H54 (cell line): Measurements from ENCODE around the gene KIAA1755.

Source experiments
- DNase-seq: peaks from one replicate; pipeline ENCODE4 v3.0.0; 2011; ENCODE audit warnings: low spot score, mixed read lengths; ENCODE audit not compliant: insufficient read length
- FAIRE-seq: peaks from 3 replicates; lab custom pipeline; 2011; peaks lifted over from hg19 to GRCh38; lab: Jason Lieb, UNC
- POLR2A ChIP-seq: IDR thresholded peaks from 2 replicates; pipeline ENCODE4 v1.6.1; 2011; ENCODE audit warnings: low read depth, mild to moderate bottlenecking, low read length

Gene KIAA1755

GRCh38 chr20:38209736-38210405 is 50.7 kb downstream of the KIAA1755 start:
- DNase-seq (no peak), FAIRE-seq (peak; percentile 45)
- TF ChIP-seq POLR2A = no peak

DNA sequence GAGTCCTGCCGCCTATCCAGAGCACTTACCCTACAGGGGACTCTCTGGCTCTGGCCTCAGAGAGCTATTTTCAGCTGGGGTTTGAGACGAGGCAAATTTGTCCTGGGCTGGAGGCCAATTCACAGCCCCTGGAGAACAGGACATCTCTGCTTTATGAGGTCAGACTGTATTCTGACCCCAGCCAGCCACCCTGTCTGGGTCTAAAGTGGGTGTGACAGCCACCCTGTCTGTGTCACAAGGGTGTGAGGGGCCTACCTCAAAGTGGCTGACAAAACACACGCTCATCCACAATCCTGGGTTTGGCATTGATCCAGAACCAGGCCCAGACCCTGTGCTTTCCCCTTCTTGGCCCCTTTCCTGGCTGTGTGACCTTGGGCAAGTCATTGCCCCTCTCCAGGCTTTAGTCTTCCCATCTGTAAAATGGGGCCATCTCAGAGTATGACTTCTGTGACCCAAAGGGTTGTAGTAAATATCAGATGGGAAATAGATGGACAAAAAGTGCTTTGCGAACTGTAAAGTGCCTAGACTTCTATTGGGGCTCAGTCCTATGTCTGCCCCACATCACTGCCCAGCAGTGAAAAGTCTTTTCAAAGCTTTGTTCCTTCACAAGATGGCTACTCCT is 51.4 kb downstream of the KIAA1755 start:
- no peak for FAIRE-seq
- TF ChIP-seq POLR2A = no peak
- no peak for DNase-seq

DNA sequence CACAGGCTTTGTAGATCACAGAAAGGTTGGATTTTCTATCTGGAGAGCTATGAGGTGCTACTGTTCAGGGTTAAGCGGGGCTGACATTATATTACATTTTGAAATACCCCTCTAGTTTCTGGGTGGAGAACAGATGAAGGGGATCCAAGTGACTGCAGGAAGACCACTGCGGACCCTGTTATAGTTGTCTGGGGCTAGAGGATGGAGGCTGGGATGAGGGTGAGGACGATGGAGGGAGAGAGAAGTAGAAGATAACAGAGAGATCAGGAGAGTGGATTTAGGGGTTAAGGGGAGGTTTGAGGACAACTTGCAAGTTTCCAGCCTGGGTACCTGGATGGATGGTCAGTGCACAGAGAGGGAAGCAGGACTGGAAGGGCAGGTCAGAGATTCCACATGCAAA is 52.0 kb downstream of the KIAA1755 start:
- no peak for DNase-seq
- no peak for TF ChIP-seq POLR2A
- no peak for FAIRE-seq

GRCh38 chr20:38208088-38208487 is 52.4 kb downstream of the KIAA1755 start:
- no peak for DNase-seq
- no peak for TF ChIP-seq POLR2A

GRCh38 chr20:38207621-38208020 is 52.9 kb downstream of the KIAA1755 start:
- FAIRE-seq (no peak), DNase-seq (no peak)
- TF ChIP-seq POLR2A = no peak

More at GRCh38 chr20:38208088-38208487, 52.4 kb downstream of the KIAA1755 start:
- no peak for FAIRE-seq

DNA sequence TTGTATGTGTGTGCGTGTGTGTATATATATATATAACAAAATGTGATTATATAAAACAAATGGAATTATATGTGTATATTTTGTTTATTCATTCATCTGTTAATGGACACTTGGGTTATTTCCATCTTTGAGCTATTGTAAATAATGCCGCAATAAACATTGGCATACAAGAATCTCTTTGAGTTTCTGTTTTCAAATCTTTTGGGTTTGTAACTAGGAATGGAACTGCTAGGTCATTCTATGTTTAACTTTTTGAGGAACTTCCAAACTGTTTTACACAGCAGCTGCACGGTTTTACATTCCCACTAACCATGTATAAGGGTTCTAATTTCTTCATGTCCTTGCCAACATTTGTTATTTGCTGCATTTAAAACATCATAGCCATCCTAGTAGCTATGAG is 55.5 kb downstream of the KIAA1755 start:
- DNase-seq (no peak), FAIRE-seq (no peak)
- TF ChIP-seq POLR2A = no peak

DNA sequence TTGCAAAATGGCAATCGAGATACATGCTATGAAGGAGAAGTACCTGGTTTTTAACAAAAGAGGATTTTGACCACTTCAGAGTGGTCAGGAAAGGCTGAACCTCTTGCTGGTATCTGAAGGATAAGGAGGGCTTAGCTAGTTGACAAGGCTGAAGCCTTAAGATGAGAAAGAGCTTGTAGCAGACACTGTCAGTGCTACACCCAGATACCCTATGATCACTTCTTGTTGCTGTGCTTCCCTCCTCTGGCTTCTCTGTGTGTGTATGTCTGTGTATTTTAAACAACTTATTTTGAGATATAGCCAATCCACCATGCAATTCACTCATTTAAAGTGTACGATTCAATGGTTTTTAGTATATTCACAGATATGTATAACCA is 56.6 kb downstream of the KIAA1755 start:
- DNase-seq (no peak), FAIRE-seq (no peak)
- TF ChIP-seq POLR2A = no peak

- FAIRE-seq = no peak
- DNase-seq = no peak
- no peak for TF ChIP-seq POLR2A
These were observed 57.1 kb downstream of the KIAA1755 start for GRCh38 chr20:38203337-38203980.

DNA sequence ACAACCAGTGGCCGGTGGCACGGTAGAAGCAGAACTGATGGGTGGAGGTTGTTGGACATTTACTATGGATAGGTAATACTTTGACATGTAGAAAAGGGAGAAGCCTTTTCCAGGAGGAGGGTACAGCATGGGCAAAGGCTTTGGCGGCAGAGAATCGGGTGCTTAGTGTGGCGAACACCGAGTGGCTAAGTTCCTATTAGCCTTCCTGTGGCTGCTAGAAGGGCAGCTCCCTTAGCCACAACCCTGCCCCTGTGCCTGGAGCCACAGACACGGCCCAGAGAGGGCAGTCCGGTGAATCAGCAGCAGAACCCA is 57.6 kb downstream of the KIAA1755 start:
- no peak for TF ChIP-seq POLR2A
- DNase-seq = no peak
- FAIRE-seq = no peak

- DNase-seq (no peak), FAIRE-seq (no peak)
- TF ChIP-seq POLR2A = no peak
These were observed 58.2 kb downstream of the KIAA1755 start for GRCh38 chr20:38202153-38202981.

DNA sequence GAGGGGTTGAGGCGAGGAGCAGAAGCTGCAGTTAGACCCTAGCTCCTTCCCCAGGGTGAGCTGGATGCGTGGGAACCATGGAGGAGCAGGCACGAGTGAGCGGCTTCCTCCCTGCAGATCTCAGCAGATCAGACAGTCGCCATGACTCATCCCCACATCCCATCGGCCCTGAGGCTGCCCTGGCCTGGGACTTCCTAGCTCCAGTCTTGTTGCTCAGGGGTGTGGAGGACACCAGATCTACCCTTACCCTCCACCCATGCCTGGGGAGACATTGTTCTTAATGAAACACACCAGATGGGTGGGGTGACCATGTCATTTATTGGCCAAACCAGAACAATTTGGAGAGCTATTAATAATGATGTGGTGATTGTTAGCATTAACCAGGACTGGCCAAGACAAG is 59.2 kb downstream of the KIAA1755 start:
- DNase-seq (peak; percentile 68), FAIRE-seq (peak; percentile 30)
- TF ChIP-seq POLR2A = no peak

- DNase-seq = no peak
- TF ChIP-seq POLR2A = no peak
- FAIRE-seq = no peak
These were observed 59.9 kb downstream of the KIAA1755 start for GRCh38 chr20:38200646-38201045.

DNA sequence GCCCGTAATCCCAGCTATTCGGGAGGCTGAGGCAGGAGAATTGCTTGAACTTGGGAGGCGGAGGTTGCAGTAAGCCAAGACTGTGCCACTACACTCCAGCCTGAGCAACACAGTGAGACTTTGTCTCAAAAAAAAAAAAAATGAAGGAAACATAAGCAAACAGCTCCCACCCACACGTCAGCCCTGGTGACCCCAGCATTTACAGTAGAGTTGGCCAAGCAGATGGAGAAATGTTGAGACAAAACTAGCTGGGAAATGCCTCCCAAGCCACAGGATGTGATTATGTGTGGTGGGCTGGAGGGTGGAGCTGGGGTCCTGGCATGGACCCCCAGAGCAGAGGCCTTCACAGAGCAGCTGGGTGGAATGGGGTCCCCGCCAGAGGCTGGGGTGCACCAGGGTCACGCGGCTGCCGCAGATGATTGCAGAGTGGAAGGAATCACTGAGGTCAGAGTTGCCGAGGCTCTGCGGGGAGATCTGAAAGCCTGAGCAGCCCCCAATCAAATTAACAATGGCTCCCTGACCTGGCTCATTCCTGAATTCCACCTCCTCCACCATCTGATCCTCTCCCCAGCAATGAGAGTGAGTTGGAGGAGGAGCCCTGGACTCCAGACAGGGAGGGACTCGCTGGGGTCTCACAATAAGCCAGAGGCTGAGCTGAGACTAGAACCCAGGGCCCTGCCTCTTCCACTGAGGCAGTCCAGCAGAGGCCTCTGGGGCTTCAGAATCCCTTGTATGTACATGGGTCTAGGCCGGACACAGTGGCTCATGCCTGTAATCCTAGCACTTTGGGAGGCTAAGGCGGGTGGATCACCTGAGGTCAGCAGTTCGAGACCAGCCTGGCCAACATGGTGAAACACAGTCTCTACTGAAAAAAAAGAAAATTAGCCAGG is 60.8 kb downstream of the KIAA1755 start:
- no peak for DNase-seq
- no peak for FAIRE-seq
- no peak for TF ChIP-seq POLR2A
